PFSK-1 (cell line): Measurements from ENCODE around the gene PAK1.

ENCODE experiments used
- FOXP2 ChIP-seq: optimal IDR thresholded peaks from 2 replicates; pipeline ENCODE3; 2011; ENCODE audit warnings: borderline replicate concordance, control low read depth, inconsistent platforms; ENCODE audit not compliant: insufficient read depth; ENCODE audit errors: extremely low read length, extremely low read depth
- POLR2AphosphoS5 ChIP-seq: IDR thresholded peaks from 2 replicates; pipeline ENCODE4 v1.6.1; 2012; ENCODE audit warnings: low read depth, mild to moderate bottlenecking, control low read depth, low read length, moderate library complexity
- REST ChIP-seq, 2 experiments: IDR thresholded peaks; 2 replicates each; pipeline versions ENCODE4 v1.6.1 to v1.8.0; 2011 to 2012; ENCODE audit warnings: low read depth in 2 of 2, low read length in 2 of 2, control low read depth in 1 of 2, inconsistent platforms in 1 of 2, mild to moderate bottlenecking in 1 of 2, moderate library complexity in 1 of 2; ENCODE audit not compliant: insufficient read depth in 1 of 2
- SIN3A ChIP-seq: IDR thresholded peaks from 2 replicates; pipeline ENCODE4 v1.6.1; 2012; ENCODE audit warnings: mild to moderate bottlenecking, low read length, moderate library complexity, borderline replicate concordance; ENCODE audit not compliant: insufficient read depth
- TAF1 ChIP-seq: IDR thresholded peaks from 2 replicates; pipeline ENCODE4 v1.6.1; 2012; ENCODE audit warnings: low read length, control low read depth, borderline replicate concordance; ENCODE audit not compliant: insufficient read depth

Gene PAK1

GRCh38 chr11:77471558-77472193 lies 2.2 kb downstream of the PAK1 start:
- no peak for TF ChIP-seq TAF1
- TF ChIP-seq FOXP2, result no peak
- no peak for TF ChIP-seq REST (IDR thresholded peaks at IDR 0.05; ENCODE audit: insufficient read depth in 1 of 2, low read depth in 2 of 2, low read length in 2 of 2)
- TF ChIP-seq POLR2AphosphoS5, result no peak
- TF ChIP-seq SIN3A, result no peak

- TF ChIP-seq FOXP2 (no peak), REST (IDR thresholded peaks at IDR 0.05; ENCODE audit: insufficient read depth in 1 of 2, low read depth in 2 of 2, low read length in 2 of 2) (no peak), SIN3A (no peak), POLR2AphosphoS5 (no peak), TAF1 (no peak)
Measured at GRCh38 chr11:77470971-77471370, 2.9 kb downstream of the PAK1 start.

GRCh38 chr11:77470504-77470903 lies 3.4 kb downstream of the PAK1 start:
- no peak for TF ChIP-seq TAF1
- no peak for TF ChIP-seq SIN3A
- no peak for TF ChIP-seq FOXP2
- no peak for TF ChIP-seq POLR2AphosphoS5
- TF ChIP-seq REST (IDR thresholded peaks at IDR 0.05; ENCODE audit: insufficient read depth in 1 of 2, low read depth in 2 of 2, low read length in 2 of 2), result no peak

- no peak for TF ChIP-seq TAF1
- no peak for TF ChIP-seq POLR2AphosphoS5
- TF ChIP-seq REST (IDR thresholded peaks at IDR 0.05; ENCODE audit: insufficient read depth in 1 of 2, low read depth in 2 of 2, low read length in 2 of 2), result no peak
- TF ChIP-seq SIN3A, result no peak
- no peak for TF ChIP-seq FOXP2
Measured at GRCh38 chr11:77468527-77468926, 5.4 kb downstream of the PAK1 start.
